ENCODE measurements around the gene PLXNB2.

Gene PLXNB2

DNA sequence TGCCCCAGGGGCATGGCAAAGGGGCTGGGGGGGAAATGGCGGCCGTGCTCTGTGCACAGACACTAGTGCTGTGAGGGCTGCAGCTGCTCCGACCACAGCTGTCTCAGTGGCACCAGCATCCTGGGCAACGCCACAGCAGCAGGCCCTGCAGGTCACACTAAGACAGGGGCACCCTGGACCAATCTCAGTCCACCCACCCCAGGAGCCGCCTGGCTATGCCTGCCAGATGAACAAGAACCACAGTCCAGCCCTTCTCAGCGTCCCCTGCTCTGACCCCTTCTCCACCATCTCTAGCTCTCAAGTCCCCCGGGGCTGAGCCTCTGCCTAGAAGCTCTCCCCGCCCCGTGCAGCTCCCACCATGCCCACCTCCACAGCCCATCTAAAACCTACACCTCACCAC is 79.1 kb downstream of the PLXNB2 start:
- DNase-seq = no peak
- ATAC-seq = no peak

DNA sequence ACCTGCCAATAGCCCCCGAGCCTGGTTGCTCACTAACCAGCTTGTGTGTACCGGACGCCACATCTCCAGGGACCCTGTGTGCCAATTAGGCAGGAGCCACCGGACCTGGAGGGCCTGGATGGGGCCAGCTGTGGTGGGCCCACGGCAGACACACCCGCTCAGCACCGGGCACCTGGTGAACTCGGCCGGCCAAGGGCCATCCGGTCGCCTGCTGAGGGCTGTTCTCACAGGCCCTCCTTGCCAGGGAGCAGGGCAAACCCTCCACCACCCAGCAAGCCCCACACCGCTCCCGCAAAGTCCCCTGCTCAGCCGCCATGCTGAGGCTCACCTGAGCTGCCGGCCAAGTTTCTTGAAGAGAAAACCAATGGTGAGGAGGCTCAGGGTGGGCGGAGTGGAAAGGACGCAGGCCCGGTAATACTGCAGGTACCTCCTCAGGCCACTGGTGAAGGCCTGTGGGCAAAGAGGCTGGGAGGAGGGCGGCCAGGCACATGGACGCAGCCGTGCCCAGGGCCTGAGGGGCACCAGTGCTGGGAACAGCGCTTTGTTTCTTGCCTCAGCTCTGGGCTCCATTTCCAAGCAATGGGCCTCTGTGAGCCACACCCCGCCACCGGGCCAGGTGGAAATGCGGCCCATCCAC is 79.7 kb downstream of the PLXNB2 start:
- DNase-seq (no peak), ATAC-seq (no peak)

DNA sequence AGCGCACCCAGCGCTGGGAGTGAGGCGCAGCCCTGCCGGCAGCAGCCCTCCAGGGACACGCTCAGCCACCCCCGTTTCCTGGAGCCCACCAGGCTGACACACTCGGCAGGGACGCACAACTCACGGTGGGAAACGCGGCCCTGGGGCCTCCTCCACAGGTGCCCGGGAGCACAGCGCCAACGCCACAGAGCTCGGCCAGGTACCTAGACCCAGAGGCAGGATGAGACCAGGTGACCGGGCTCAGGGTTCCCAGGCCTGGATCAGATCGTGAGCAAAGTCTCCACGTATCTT is 80.6 kb downstream of the PLXNB2 start:
- no peak for ATAC-seq
- no peak for DNase-seq

DNA sequence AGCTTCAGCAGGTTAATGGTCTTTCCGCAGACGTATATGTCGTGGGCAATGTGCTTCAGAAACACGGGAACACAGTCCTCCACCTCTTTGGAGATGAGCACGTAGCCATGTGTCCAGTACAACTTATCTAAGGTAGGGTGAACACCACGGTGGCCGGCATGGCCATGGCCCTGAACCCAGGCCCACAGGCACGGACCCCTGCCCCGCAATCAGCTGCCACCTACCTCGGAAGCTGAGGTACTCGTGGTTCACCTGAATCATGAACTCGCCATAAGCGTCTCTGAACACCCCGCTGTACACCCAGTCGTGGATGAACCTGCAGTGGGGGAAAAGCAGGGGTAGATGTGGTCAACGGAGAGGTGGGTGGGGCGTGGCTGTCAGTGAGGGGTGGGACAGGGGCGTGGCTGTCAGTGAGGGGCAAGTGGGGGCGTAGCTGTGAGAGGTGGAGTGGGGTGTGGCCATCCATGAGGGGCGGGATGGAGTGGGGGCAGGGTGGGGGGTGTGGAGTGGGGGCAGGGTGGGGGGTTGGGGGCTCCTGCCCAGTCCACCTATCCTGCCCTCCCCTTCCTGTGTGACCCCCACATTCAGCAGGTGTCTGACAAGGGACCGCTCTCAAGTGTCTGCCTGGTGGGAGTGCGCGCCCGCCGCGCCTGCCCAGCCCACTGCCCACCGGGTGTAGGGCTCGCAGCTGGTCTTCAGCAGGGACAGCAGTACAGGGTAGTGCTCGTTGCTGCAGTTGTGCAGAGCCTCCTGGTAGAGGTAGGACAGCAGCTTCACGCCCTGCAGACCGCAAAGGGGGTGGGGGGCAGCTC is 81.2 kb downstream of the PLXNB2 start:
- ATAC-seq (no peak), DNase-seq (no peak)

DNA sequence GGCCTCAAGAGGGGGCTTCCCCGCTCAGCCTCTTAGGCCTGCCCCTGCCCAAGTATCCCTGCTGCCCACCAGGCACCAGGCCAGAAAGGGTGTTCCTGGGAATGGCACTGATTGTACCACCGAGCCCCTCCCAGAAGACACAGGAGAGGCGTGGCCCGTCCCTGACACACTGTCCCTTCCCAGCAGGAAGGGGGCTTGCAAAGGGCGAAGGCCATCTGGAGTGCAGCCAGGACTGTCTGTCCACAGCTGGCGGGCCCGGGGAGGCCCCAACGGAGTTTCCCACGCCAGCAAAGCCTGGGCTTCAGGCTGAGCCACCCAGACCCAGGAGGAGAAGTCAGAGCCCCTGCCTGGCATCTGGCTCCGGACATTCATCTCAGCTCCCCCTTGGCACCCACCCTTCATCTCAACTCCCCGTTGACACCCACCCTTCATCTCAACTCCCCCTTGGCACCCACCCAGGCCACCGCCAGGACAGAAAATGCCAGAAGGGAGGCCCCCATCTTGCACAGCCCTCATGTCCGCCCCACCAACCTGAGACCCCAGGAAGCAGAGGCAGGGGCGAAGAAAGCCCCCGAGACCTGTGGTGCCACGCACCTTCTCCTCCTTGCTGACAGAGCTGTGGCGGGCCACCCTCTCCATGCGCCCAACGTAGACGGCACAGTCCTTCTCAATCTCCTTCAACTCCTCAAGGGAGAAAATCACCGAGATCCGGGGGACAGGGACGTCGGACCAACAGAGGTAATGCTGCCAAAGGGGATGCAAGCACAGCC is 82.1 kb downstream of the PLXNB2 start:
- no peak for ATAC-seq

More for the DNA sequence above, 82.1 kb downstream of the PLXNB2 start:
- no peak for DNase-seq

All from stimulated activated naive CD8-positive, alpha-beta T cell treated with anti-CD3 and anti-CD28 coated beads, Interleukin-15, Interleukin-2, amounts not matched to agents 100 U/mL and 50 U/mL, for 24 hours (primary cell).